Thyroid gland (tissue), 4 donors: ENCODE results near the gene SMARCB1.

Experiments
- CTCF ChIP-seq, 6 experiments: fragments of 200-600 bp in 3 of 6; fragments of 450-650 bp in 3 of 6; sonication (generic) in 3 of 6; IDR thresholded peaks; one replicate each; pipeline ENCODE4 v1.5.1; 2016 to 2019; ENCODE audit warnings: antibody characterized with exemption in 6 of 6, mild to moderate bottlenecking in 2 of 6, inconsistent platforms in 1 of 6, moderate library complexity in 1 of 6
- POLR2A ChIP-seq, 2 donors: fragments of 450-650 bp; IDR thresholded peaks; one replicate each; pipeline ENCODE4 v1.6.1; 2017; ENCODE audit warnings: antibody characterized with exemption in 2 of 2, mild to moderate bottlenecking in 2 of 2, moderate library complexity in 1 of 2

GRCh38 chr22:23777776-23778576 lies 8.8 kb upstream of the SMARCB1 start:
- TF ChIP-seq CTCF (IDR thresholded peaks at IDR 0.05) = no peak
- no peak for TF ChIP-seq POLR2A (IDR thresholded peaks at IDR 0.05)
